CD14-positive monocyte (primary cell): Measurements from ENCODE around the gene LIPA. TPM values are rescaled to one million over a fixed set of nuclear protein-coding genes. Genes with fewer than 3 reads are reported as not detected.

Source experiments
- DNase-seq, 3 donors: peaks; one replicate each; pipeline ENCODE4 v3.0.0-alpha.2; 2011 to 2022
- H2AFZ ChIP-seq: 2 replicates; pipeline ENCODE4 v1.6.0; 2012; ENCODE audit warnings: mild to moderate bottlenecking, low read depth, low read length, inconsistent platforms; ENCODE audit not compliant: insufficient read depth, poor library complexity, severe bottlenecking
- H3K27ac ChIP-seq, 2 donors: 1 replicate in 1 of 2; 2 replicates in 1 of 2; pipeline ENCODE4 v1.5.1; 2012 to 2013; ENCODE audit warnings: low read length in 2 of 2, control low read depth in 1 of 2, inconsistent platforms in 1 of 2, low read depth in 1 of 2, mild to moderate bottlenecking in 1 of 2
- H3K27me3 ChIP-seq, 2 donors: one replicate each; pipeline versions ENCODE4 v1.6.0 to v1.6.1; 2011 to 2013; ENCODE audit warnings: low read length in 2 of 2; ENCODE audit not compliant: control insufficient read depth in 2 of 2, insufficient read depth in 2 of 2
- H3K36me3 ChIP-seq, 2 donors: replicated peaks in 1 of 2; 1 replicate in 1 of 2; 2 replicates in 1 of 2; pipeline versions ENCODE4 v1.5.1 to v1.6.1; 2012 to 2013; ENCODE audit warnings: low read length in 2 of 2, control low read depth in 1 of 2, inconsistent platforms in 1 of 2, mild to moderate bottlenecking in 1 of 2; ENCODE audit not compliant: insufficient read depth in 2 of 2, control insufficient read depth in 1 of 2
- H3K4me1 ChIP-seq, 2 donors: 1 replicate in 1 of 2; 2 replicates in 1 of 2; pipeline versions ENCODE4 v1.5.1 to v1.6.1; 2012 to 2013; ENCODE audit warnings: low read length in 2 of 2, control low read depth in 1 of 2, inconsistent platforms in 1 of 2, mild to moderate bottlenecking in 1 of 2, moderate library complexity in 1 of 2; ENCODE audit not compliant: insufficient read depth in 2 of 2, control insufficient read depth in 1 of 2
- H3K4me2 ChIP-seq: replicated peaks from 2 replicates; pipeline ENCODE3; 2012; ENCODE audit warnings: low read length, moderate library complexity, mild to moderate bottlenecking; ENCODE audit not compliant: poor library complexity, severe bottlenecking; ENCODE audit errors: extremely low read depth
- H3K4me3 ChIP-seq, 3 experiments: fragments of 200-600 bp in 1 of 3; sonication (generic) in 1 of 3; replicated peaks in 1 of 3; 1 replicate in 2 of 3; 2 replicates in 1 of 3; pipeline ENCODE4 v1.5.1; 2011 to 2013; ENCODE audit warnings: low read length in 3 of 3, mild to moderate bottlenecking in 3 of 3, control low read depth in 2 of 3, low read depth in 2 of 3, inconsistent platforms in 1 of 3, moderate library complexity in 1 of 3
- H3K79me2 ChIP-seq: 2 replicates; pipeline ENCODE4 v1.6.0; 2012; ENCODE audit warnings: mild to moderate bottlenecking, control low read depth, inconsistent platforms, low read length, moderate library complexity; ENCODE audit not compliant: insufficient read depth
- H3K9ac ChIP-seq: 2 replicates; pipeline ENCODE4 v1.6.0; 2017; ENCODE audit warnings: low read length, mild to moderate bottlenecking; ENCODE audit not compliant: insufficient read depth, poor library complexity, severe bottlenecking
- H3K9me3 ChIP-seq, 2 donors: replicated peaks in 1 of 2; 1 replicate in 1 of 2; 2 replicates in 1 of 2; pipeline versions ENCODE4 v1.5.1 to v1.6.1; 2012 to 2013; ENCODE audit warnings: low read length in 2 of 2, control low read depth in 1 of 2; ENCODE audit not compliant: control insufficient read depth in 1 of 2, insufficient read depth in 1 of 2
- H4K20me1 ChIP-seq: 2 replicates; pipeline ENCODE4 v1.6.0; 2012; ENCODE audit warnings: mild to moderate bottlenecking, low read length, control low read depth, moderate library complexity; ENCODE audit not compliant: insufficient read depth
- H3K27ac Mint-ChIP-seq, 7 donors: one replicate each; pipeline ENCODE4 v1.8.0; 2020; ENCODE audit warnings: mild to moderate bottlenecking in 7 of 7, mixed read lengths in 7 of 7, moderate library complexity in 6 of 7, inconsistent platforms in 2 of 7
- H3K27me3 Mint-ChIP-seq, 3 donors: one replicate each; pipeline ENCODE4 v1.8.0; 2021 to 2022; ENCODE audit warnings: low read depth in 3 of 3, mild to moderate bottlenecking in 3 of 3, mixed read lengths in 3 of 3, moderate library complexity in 3 of 3, inconsistent platforms in 1 of 3
- H3K36me3 Mint-ChIP-seq, 2 donors: one replicate each; pipeline ENCODE4 v1.8.0; 2020; ENCODE audit warnings: mixed read lengths in 2 of 2, inconsistent platforms in 1 of 2, mild to moderate bottlenecking in 1 of 2
- H3K4me1 Mint-ChIP-seq: one replicate; pipeline ENCODE4 v1.8.0; 2020; ENCODE audit warnings: mild to moderate bottlenecking, mixed read lengths
- H3K4me3 Mint-ChIP-seq, 2 donors: one replicate each; pipeline ENCODE4 v1.8.0; 2020; ENCODE audit warnings: mild to moderate bottlenecking in 2 of 2, mixed read lengths in 2 of 2, moderate library complexity in 1 of 2
- H3K9me3 Mint-ChIP-seq, 7 donors: one replicate each; pipeline ENCODE4 v1.8.0; 2020 to 2022; ENCODE audit warnings: mixed read lengths in 7 of 7, mild to moderate bottlenecking in 6 of 7, moderate library complexity in 6 of 7, inconsistent platforms in 2 of 7
- WGBS: methylation state at CpG from one replicate; pipeline ENCODE4 v1.1.5; 2013; ENCODE audit warnings: missing lambda C conversion rate; ENCODE audit not compliant: insufficient coverage; 5-methylcytosine and 5-hydroxymethylcytosine counted together
- intact Hi-C, 2 donors: fragments of 100-400 bp; cut with micrococcal nuclease; formaldehyde crosslinking; loops; one replicate each; pipeline versions ENCODE4 v1.15.0 to v1.15.1; 2023
- polyA plus RNA-seq, 3 donors: library from polyadenylated mRNA; depleted of rRNA in 1 of 3; unstranded in 2 of 3; stranded (reverse) in 1 of 3; fragments of 300-500 nt in 2 of 3; fragments of >200 nt in 1 of 3; fragmentation: Illumina TruSeq in 2 of 3; gene quantifications; 1 replicate in 2 of 3; 2 replicates in 1 of 3; pipeline ENCODE4 v1.2.3, GENCODE V29; 2012 to 2021
- TF ChIP-seq, protein P1 (sequence below): fragments of 200-600 bp; IDR thresholded peaks from one replicate; pipeline ENCODE4 v1.8.0; 2022; ENCODE audit warnings: antibody characterized with exemption, mild to moderate bottlenecking

The LIPA gene
- polyA plus RNA-seq, 3 donors: 37.4 to 353 (median 289) TPM

DNA sequence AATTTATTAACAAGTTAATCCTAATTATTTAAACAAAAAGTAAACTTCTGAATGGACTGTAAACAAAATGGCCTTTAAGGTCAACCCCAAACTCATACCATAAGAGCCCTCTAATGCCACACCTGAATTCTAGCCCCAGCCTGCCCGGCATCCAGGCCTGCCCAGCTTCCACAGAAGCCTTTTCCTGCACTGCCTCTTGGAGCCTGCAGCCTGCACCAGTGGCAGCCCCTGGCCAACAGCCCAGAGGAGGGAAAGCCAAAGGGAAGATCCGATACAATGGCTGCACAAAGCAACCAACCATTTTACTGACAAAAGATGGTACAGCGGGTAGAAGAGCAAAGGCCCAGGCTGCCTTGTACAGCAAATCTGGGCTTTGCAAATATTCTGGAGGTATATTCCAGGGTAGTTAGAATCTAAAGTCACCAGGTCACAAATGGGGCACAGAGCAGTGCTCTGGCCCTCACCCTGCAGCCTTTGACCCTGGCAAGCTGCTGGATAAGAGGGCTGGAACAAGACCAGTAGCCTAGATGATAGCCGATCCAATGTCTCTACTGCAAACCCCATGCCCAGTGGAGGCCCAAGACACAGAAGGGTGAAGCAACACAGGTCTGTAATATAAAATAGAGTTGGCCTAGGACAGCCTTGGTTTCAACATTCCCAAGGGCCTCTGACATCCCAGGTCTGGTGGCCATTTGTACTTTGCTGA, 31.9 kb downstream of the LIPA start:
- Mint-ChIP-seq H3K36me3 (peaks cover 53 to 68% of the 10 kb centered on the region in 2 donors), H3K4me1 (peaks cover 8% of the 10 kb centered on the region), H3K27ac (no peak overlapping the region), H3K9me3 (no peaks in the 10 kb centered on the region), H3K27me3 (peaks cover 0 to 1% (median 0%) of the 10 kb centered on the region in 3 donors), H3K4me3 (no peak overlapping the region)
- Histone ChIP-seq H3K27me3 (no peaks in the 10 kb centered on the region), H3K9me3 (no peaks in the 10 kb centered on the region), H2AFZ (no peak overlapping the region), H3K9ac (no peak overlapping the region), H3K4me1 (peaks cover 6 to 10% of the 10 kb centered on the region in 2 donors), H3K79me2 (no peaks in the 10 kb centered on the region), H3K4me2 (no peak overlapping the region), H3K27ac (no peak overlapping the region), H4K20me1 (no peaks in the 10 kb centered on the region), H3K36me3 (peaks cover 58 to 71% of the 10 kb centered on the region in 2 donors), H3K4me3 (no peak overlapping the region)
- TF ChIP-seq, protein P1, sequence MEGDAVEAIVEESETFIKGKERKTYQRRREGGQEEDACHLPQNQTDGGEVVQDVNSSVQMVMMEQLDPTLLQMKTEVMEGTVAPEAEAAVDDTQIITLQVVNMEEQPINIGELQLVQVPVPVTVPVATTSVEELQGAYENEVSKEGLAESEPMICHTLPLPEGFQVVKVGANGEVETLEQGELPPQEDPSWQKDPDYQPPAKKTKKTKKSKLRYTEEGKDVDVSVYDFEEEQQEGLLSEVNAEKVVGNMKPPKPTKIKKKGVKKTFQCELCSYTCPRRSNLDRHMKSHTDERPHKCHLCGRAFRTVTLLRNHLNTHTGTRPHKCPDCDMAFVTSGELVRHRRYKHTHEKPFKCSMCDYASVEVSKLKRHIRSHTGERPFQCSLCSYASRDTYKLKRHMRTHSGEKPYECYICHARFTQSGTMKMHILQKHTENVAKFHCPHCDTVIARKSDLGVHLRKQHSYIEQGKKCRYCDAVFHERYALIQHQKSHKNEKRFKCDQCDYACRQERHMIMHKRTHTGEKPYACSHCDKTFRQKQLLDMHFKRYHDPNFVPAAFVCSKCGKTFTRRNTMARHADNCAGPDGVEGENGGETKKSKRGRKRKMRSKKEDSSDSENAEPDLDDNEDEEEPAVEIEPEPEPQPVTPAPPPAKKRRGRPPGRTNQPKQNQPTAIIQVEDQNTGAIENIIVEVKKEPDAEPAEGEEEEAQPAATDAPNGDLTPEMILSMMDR: no peak
- intact Hi-C loops: loop anchor here (5.0 to 10.0 kb wide), 2 partner anchors 282 to 365 kb away; partner anchors contain the start of gene ANKRD22 (in 1 of the 2)
- WGBS: 100% methylated on average over 2 of the region's 4 CpGs
- DNase-seq: no peak

DNA sequence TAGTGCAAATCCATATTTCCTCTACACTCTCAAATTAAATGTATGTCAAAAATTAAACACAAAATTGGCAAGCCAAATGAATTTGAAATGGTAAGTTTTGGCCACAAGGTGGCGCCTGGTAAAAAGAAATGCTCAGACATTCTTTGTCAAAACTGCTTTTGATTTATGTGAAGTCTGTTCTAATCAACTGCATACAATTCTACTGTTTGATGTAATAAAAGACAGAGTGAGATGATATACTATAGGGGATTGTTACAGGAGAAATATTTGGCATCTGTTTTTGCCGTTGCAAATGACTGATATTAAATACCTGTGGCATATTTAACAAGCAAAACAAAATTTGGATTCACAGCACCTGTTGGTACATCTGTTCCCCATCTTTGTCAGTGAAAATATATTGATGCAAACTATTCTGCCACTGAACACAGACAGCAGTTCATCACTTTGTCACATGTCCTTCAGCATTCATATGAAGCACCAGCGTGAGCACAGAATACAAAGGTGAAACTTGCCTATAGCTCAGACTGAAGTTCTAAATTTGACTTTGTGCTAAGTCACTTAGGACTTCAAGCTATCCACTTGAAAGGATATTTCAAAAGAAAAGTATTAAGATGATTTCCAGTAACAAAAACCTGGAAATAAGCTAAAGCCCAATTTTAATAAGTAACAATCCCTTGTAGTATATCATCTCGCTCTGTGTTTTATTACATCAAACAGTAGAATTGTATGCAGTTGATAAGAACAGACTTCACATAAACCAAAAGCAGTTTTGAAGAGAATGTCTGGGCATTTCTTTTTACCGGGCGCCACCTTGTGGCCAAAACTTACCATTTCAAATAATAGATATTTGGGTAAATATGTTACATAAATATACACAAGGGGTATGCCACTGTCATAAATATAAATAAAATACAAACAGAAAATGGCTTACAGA, 34.3 kb downstream of the LIPA start:
- peaks cover 9% of the 10 kb centered on the region for H3K4me1 Mint-ChIP-seq
- H3K4me3 Mint-ChIP-seq: no peak overlapping the region
- no peaks in the 10 kb centered on the region for H3K27me3 ChIP-seq
- H3K79me2 ChIP-seq: no peaks in the 10 kb centered on the region
- H2AFZ ChIP-seq: no peak overlapping the region
- intact Hi-C loops: loop anchor here (5.0 to 10.0 kb wide), 2 partner anchors 280 to 363 kb away; partner anchors contain the start of gene ANKRD22 (in 1 of the 2)
- peak overlapping the region in 3 of 7 donors; percentile 20 to 68 (median 61) for H3K27ac Mint-ChIP-seq
- WGBS: 83% methylated on average over 1 of the region's 6 CpGs
- H3K4me3 ChIP-seq: no peak overlapping the region
- peaks cover 50 to 63% of the 10 kb centered on the region in 2 donors for H3K36me3 ChIP-seq
- H3K4me2 ChIP-seq: peak overlapping the region; percentile 28
- H3K9me3 ChIP-seq: no peaks in the 10 kb centered on the region
- no peaks in the 10 kb centered on the region for H3K9me3 Mint-ChIP-seq
- H3K27ac ChIP-seq: peak overlapping the region in 1 of 2 donors; percentile 31
- no peak overlapping the region for H3K9ac ChIP-seq
- peaks cover 0 to 2% (median 0%) of the 10 kb centered on the region in 3 donors for H3K27me3 Mint-ChIP-seq
- no peaks in the 10 kb centered on the region for H4K20me1 ChIP-seq
- peak; percentile 45 to 67 (median 53) for DNase-seq
- H3K36me3 Mint-ChIP-seq: peaks cover 41 to 55% of the 10 kb centered on the region in 2 donors
- TF ChIP-seq, protein P1: peak; percentile 78
- peaks cover 5 to 10% of the 10 kb centered on the region in 2 donors for H3K4me1 ChIP-seq
